ENCODE measurements around the gene RCN1. TPM values are rescaled to one million over a fixed set of nuclear protein-coding genes. Genes with fewer than 3 reads are reported as not detected.

Gene RCN1
- total RNA-seq, 1 donor from 2014 or later, result 48.6 TPM

- intact Hi-C loops (cut with DNase I), result loop anchor here (5.0 kb wide), 2 partner anchors 105 to 120 kb away; no protein-coding TSS in a partner anchor
- TF ChIP-seq CTCF (IDR thresholded peaks at IDR 0.05), result peak; percentile 48 to 66 (median 64)
- no peak for TF ChIP-seq POLR2A (IDR thresholded peaks at IDR 0.05)
- Histone ChIP-seq H3K27ac (no peak overlapping the region), H3K9me3 (no peaks in the 10 kb centered on the region), H3K27me3 (no peaks in the 10 kb centered on the region), H3K4me1 (no peaks in the 10 kb centered on the region), H3K4me3 (no peak overlapping the region), H3K36me3 (no peaks in the 10 kb centered on the region)
- no peak for DNase-seq (ENCODE audit: extremely low spot score in 2 of 2)
Measured at GRCh38 chr11:32052215-32052614, 38.7 kb upstream of the RCN1 start.

- no peaks in the 10 kb centered on the region for H3K27me3 ChIP-seq
- H3K4me3 ChIP-seq, result no peak overlapping the region
- H3K36me3 ChIP-seq, result no peaks in the 10 kb centered on the region
- no peaks in the 10 kb centered on the region for H3K4me1 ChIP-seq
- intact Hi-C loops (cut with DNase I), result loop anchor here (5.0 kb wide), 2 partner anchors 104 to 119 kb away; no protein-coding TSS in a partner anchor
- no peaks in the 10 kb centered on the region for H3K9me3 ChIP-seq
- no peak for TF ChIP-seq POLR2A (IDR thresholded peaks at IDR 0.05)
- TF ChIP-seq POLR2AphosphoS5 (IDR thresholded peaks at IDR 0.05; ENCODE audit: insufficient read depth in 1 of 2, low read depth in 1 of 2), result no peak
- no peak for TF ChIP-seq CTCF (IDR thresholded peaks at IDR 0.05)
- DNase-seq (ENCODE audit: extremely low spot score in 2 of 2), result no peak
- no peak overlapping the region for H3K27ac ChIP-seq
Measured at GRCh38 chr11:32053151-32053888, 37.6 kb upstream of the RCN1 start.

DNA sequence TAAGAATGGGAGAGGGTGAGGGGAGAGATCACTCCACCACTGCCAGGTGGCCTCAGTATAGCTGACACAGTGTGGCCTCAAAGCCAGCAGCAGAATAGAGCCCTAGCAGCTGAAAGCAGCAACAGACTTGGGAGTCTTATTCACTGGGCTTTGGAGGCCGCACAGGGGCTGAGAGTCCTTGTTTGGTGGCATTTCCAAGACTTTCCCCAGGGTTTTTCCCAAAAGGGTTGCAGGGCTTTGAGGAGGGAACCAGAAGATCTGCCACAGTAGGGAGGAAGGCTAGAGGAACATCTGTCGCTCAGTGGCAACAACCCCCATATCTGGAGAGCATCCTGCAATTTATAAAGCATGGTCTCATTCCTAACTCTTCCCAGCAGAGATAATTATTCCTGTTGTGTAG is 35.0 kb upstream of the RCN1 start:
- H3K4me3 ChIP-seq, result no peak overlapping the region
- no peaks in the 10 kb centered on the region for H3K36me3 ChIP-seq
- H3K4me1 ChIP-seq, result no peaks in the 10 kb centered on the region
- intact Hi-C loops (cut with DNase I), result no loop called here
- no peak for DNase-seq (ENCODE audit: extremely low spot score in 2 of 2)
- no peak overlapping the region for H3K27ac ChIP-seq
- no peaks in the 10 kb centered on the region for H3K27me3 ChIP-seq
- H3K9me3 ChIP-seq, result no peaks in the 10 kb centered on the region
- TF ChIP-seq POLR2A (IDR thresholded peaks at IDR 0.05) (no peak), POLR2AphosphoS5 (IDR thresholded peaks at IDR 0.05; ENCODE audit: insufficient read depth in 1 of 2, low read depth in 1 of 2) (no peak), CTCF (IDR thresholded peaks at IDR 0.05) (no peak)

DNA sequence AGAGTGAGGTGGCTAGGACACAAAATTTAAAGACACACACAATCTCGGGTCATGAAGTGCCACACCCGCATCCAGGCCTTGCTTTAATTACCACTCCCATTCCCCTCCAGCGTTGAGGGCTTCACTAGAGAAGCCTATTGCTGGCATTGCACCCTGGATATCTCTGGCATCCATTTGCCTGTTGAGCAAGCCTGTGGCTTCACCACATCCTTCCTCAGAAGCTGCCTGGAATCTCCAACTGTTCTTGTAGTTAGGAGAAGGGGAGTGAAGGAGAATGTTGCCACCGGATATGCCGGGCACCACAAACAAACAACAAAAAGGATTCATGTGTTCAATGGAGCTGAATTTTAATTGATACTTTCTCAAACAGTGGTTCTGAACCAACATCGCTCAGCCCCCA is 34.4 kb upstream of the RCN1 start:
- Histone ChIP-seq H3K9me3 (no peaks in the 10 kb centered on the region), H3K27me3 (no peaks in the 10 kb centered on the region), H3K36me3 (no peaks in the 10 kb centered on the region), H3K27ac (no peak overlapping the region), H3K4me3 (no peak overlapping the region), H3K4me1 (no peaks in the 10 kb centered on the region)
- TF ChIP-seq CTCF (IDR thresholded peaks at IDR 0.05) (no peak), POLR2AphosphoS5 (IDR thresholded peaks at IDR 0.05; ENCODE audit: insufficient read depth in 1 of 2, low read depth in 1 of 2) (no peak), POLR2A (IDR thresholded peaks at IDR 0.05) (no peak)
- DNase-seq (ENCODE audit: extremely low spot score in 2 of 2), result no peak
- intact Hi-C loops (cut with DNase I), result no loop called here

GRCh38 chr11:32059686-32060462 is 31.0 kb upstream of the RCN1 start:
- intact Hi-C loops (cut with DNase I), result no loop called here
- H3K27me3 ChIP-seq, result no peaks in the 10 kb centered on the region

More at GRCh38 chr11:32059686-32060462, 31.0 kb upstream of the RCN1 start:
- TF ChIP-seq CTCF (IDR thresholded peaks at IDR 0.05) (no peak), POLR2AphosphoS5 (IDR thresholded peaks at IDR 0.05; ENCODE audit: insufficient read depth in 1 of 2, low read depth in 1 of 2) (no peak), POLR2A (IDR thresholded peaks at IDR 0.05) (no peak)
- H3K27ac ChIP-seq, result no peak overlapping the region
- H3K36me3 ChIP-seq, result no peaks in the 10 kb centered on the region
- H3K4me1 ChIP-seq, result no peaks in the 10 kb centered on the region
- no peak overlapping the region for H3K4me3 ChIP-seq
- DNase-seq (ENCODE audit: extremely low spot score in 2 of 2), result no peak
- H3K9me3 ChIP-seq, result no peaks in the 10 kb centered on the region
